GM21447 (cell line): ENCODE data around the gene SEMA5B.

Experiments
- ATAC-seq: cut with Tn5 transposase; IDR thresholded peaks from one replicate; pipeline ENCODE4 v1.9.1; 2021; ENCODE audit not compliant: unreplicated experiment

Gene SEMA5B

GRCh38 chr3:122929188-122930062, 98.1 kb downstream of the SEMA5B start:
- no peak for ATAC-seq

GRCh38 chr3:122928396-122929187, 99.0 kb downstream of the SEMA5B start:
- ATAC-seq = no peak

- ATAC-seq = no peak
Measured at GRCh38 chr3:122927726-122928125, 99.8 kb downstream of the SEMA5B start.

- no peak for ATAC-seq
Measured at GRCh38 chr3:122926811-122927210, 100.8 kb downstream of the SEMA5B start.

- ATAC-seq = no peak
Measured at GRCh38 chr3:122926322-122926721, 101.2 kb downstream of the SEMA5B start.

- no peak for ATAC-seq
Measured at GRCh38 chr3:122925756-122926155, 101.8 kb downstream of the SEMA5B start.

- ATAC-seq = no peak
Measured at GRCh38 chr3:122924056-122924455, 103.5 kb downstream of the SEMA5B start.

- no peak for ATAC-seq
Measured at GRCh38 chr3:122923611-122924010, 104.0 kb downstream of the SEMA5B start.

GRCh38 chr3:122921791-122922651, 105.5 kb downstream of the SEMA5B start:
- no peak for ATAC-seq

- ATAC-seq = no peak
Measured at GRCh38 chr3:122920986-122921385, 106.6 kb downstream of the SEMA5B start.

- ATAC-seq = no peak
Measured at GRCh38 chr3:122919291-122919610, 108.3 kb downstream of the SEMA5B start.

- ATAC-seq = no peak
Measured at GRCh38 chr3:122918576-122919290, 108.8 kb downstream of the SEMA5B start.

GRCh38 chr3:122917412-122917811, 110.2 kb downstream of the SEMA5B start:
- no peak for ATAC-seq

- no peak for ATAC-seq
Measured at GRCh38 chr3:122916580-122916979, 111.0 kb downstream of the SEMA5B start.

- no peak for ATAC-seq
Measured at GRCh38 chr3:122916084-122916483, 111.5 kb downstream of the SEMA5B start.

- ATAC-seq = no peak
Measured at GRCh38 chr3:122915300-122916055, 112.1 kb downstream of the SEMA5B start.

GRCh38 chr3:122913539-122914100, 113.9 kb downstream of the SEMA5B start:
- no peak for ATAC-seq

- ATAC-seq = no peak
Measured at GRCh38 chr3:122912772-122913538, 114.6 kb downstream of the SEMA5B start.

GRCh38 chr3:122911901-122912300, 115.7 kb downstream of the SEMA5B start:
- ATAC-seq = no peak
